C4-2B (cell line): ENCODE results near the gene KIF26B.

Source experiments
- H3K27ac ChIP-seq: fragments of 450-650 bp; 2 replicates; pipeline ENCODE4 v1.5.1; 2017
- CTCF ChIP-seq: fragments of 450-650 bp; conservative IDR thresholded peaks from 2 replicates; pipeline ENCODE4 v1.5.1; 2017; ENCODE audit warnings: mild to moderate bottlenecking
- ZFX ChIP-seq: fragments of 450-650 bp; IDR thresholded peaks from 2 replicates; pipeline ENCODE4 v1.6.1; 2017

The KIF26B gene

GRCh38 chr1:245172829-245173228, 18.0 kb downstream of the KIF26B start:
- no peak for TF ChIP-seq ZFX
- no peak for TF ChIP-seq CTCF
- H3K27ac ChIP-seq, result no peak overlapping the region

GRCh38 chr1:245173446-245174211, 18.8 kb downstream of the KIF26B start:
- TF ChIP-seq CTCF (no peak), ZFX (no peak)
- no peak overlapping the region for H3K27ac ChIP-seq

GRCh38 chr1:245177071-245177900, 22.5 kb downstream of the KIF26B start:
- H3K27ac ChIP-seq, result no peak overlapping the region
- TF ChIP-seq CTCF (no peak), ZFX (no peak)

- H3K27ac ChIP-seq, result no peak overlapping the region
- TF ChIP-seq CTCF (no peak), ZFX (no peak)
Measured at GRCh38 chr1:245179706-245180105, 24.9 kb downstream of the KIF26B start.

GRCh38 chr1:245180496-245181157, 25.8 kb downstream of the KIF26B start:
- TF ChIP-seq ZFX (no peak), CTCF (no peak)
- no peak overlapping the region for H3K27ac ChIP-seq

- H3K27ac ChIP-seq, result no peak overlapping the region
- TF ChIP-seq ZFX (no peak), CTCF (no peak)
Measured at GRCh38 chr1:245181158-245181517, 26.4 kb downstream of the KIF26B start.

- H3K27ac ChIP-seq, result no peak overlapping the region
- TF ChIP-seq ZFX (no peak), CTCF (no peak)
Measured at GRCh38 chr1:245182028-245182427, 27.2 kb downstream of the KIF26B start.
